Putamen (tissue), 1 donor: ENCODE results near the gene NR2F6.
A peak's percentile ranks its signal among the peaks of the same experiment; 100 is the strongest.
"Not testable (repeated sequence)": the region's sequence is repeated elsewhere in the genome, so short reads cannot be mapped to it uniquely, and the experiment has no call there.

Experiments used
- DNase-seq: peaks from one replicate; pipeline ENCODE4 v3.0.0-alpha.2; 2016; ENCODE audit warnings: low spot score

NR2F6 gene

DNA sequence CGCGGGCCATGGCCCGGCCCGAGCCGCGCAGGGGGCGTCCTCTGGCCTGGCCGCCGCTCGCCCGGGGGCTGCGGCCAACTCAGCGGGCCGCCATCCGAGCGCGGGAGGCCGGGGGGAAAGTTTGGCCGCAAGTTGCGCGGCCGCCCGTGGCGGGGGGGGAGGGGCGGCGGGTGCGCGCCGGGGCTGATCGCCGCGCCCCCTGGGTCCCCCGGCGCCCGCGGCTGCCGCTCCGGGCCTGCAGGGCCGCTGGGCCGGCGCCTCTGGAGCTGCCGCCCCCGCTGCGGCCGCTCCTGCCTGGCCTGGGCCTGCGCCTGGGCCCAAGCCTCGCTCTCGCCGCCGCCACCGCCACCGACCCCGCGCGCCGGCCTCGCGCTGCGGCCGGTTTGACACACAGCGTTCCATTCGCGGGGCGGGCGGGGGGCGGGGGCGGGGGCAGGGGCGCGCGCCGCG lies at the start of gene NR2F6:
Gene NR2F6 (minus strand): TSS at position 385 of the 450 bp plus-strand sequence. CDS start 699 bp downstream, outside the sequence.
- no peak for DNase-seq

DNA sequence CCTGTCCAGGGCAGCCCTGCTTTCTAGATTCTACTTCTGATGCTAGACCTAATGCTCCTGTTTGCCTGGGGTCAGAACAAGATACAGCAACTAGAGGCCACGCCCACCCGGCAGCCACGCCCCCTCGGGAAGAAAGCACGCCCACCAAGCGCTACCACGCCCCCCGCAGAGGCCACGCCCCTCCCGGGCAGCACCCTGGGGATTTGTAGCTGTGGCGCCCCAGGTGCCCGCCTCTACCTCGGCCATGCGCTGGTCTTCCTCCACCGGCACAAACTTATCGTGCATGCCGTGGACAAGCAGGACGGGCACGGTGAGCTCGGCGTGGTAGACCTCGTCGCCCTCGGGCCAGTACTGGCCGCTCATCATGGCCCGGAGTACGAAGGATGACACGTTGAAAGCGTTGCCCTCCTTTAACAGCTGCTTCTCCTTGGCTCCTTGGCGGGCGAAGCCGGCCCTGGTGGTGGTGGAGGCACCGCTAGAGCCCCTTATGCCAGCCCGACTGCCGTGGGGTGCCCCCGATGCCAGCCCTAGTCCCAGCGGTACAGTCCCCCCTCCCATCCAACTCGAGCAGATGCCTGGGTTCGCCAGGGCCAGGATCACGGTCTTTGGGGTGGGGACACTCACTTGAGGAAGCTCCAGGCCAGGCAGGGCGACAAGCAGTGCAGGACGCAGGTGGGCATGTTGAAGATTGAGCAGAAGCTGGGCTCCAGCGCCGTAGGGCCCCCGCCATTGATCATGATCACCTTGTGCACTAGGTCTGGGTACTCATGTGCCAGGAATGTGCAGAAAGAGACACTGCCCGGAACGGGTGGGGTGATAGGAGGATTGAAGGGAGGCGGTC lies 48.6 kb upstream of the NR2F6 start:
- DNase-seq: no peak

- no peak for DNase-seq
Measured at GRCh38 chr19:17293605-17294004, 47.9 kb upstream of the NR2F6 start.

- no peak for DNase-seq
Measured at GRCh38 chr19:17292301-17293074, 46.8 kb upstream of the NR2F6 start.

DNA sequence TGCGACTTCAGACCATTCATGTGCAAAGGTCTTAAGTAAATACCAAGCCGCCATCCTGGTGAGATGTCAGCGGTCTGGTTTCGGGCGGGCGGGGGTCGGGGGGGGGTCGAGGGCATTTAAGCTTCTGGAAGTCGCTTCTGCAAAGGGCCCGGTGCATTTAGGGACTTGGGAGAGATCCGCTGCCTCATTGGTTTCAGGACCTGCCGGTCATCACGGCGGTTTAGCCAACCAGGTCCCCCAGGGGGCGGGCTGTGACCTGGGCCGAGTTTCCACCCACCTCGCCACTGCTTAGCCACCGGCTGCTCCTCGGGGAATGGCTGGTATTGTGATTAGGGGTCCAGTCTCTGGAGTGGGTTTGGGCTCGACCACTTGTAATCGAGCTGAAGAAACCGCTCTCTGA lies 43.8 kb upstream of the NR2F6 start:
- no peak for DNase-seq

DNA sequence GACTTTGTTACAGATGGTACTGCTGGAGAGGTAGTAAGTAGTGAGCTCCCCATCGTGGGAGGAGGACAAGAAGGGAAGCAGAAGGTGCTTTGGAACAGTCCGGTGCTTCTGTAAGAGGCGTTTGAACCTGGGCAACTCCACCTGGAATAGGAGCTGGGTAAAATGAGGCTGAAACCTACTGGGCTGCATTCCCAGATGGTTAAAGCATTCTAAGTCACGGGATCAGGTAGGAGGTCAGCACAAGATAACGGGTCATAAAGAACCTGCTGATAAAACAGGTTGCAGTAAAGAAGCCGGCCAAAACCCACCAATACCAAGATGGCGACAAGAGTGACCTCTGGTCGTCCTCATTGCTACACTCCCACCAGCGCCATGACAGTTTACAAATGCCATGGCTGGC lies 41.0 kb upstream of the NR2F6 start:
- DNase-seq: no peak

DNA sequence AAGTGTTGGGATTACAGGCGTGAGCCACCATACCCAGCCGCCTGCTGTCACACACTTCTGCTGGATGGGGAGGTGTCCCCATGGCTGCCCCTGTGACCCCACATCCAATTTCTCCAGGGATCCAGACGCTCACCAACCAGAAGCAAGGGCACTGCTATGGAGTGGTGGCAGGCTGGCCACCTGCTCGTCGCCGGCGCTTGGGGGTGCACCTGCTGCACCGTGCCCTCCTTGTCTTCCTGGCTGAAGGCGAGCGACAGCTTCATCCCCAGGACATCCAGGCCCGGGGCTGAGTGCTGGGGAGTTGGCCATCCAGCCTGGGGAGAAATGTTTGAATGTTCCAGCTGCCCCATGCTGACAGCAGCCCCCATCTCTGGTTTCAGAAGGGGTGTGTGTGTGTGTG lies 40.5 kb upstream of the NR2F6 start:
- no peak for DNase-seq

- no peak for DNase-seq
Measured at GRCh38 chr19:17285415-17286135, 39.9 kb upstream of the NR2F6 start.

DNA sequence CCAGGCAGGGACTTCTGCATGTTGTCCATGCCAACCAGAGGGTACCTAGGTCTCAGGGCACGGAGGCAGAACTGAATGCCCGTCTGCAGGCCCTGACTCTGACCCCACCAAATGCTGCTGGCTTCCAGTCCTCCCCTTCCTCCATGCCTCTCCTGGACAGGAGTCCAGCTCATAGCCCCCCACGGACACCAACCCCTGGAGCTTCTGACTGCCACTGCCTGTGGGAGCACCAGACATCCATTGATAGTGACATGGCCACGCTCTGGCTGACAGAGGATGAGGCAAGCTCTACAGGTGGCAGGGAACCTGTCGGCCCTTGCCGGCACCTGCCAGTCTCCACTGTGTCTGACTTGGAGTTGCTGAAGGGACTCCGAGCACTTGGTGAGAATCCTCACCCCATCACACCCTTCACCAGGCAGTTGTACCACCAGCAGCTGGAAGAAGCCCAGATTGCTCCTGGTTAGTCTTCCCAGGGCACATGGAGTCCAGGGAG lies 37.8 kb upstream of the NR2F6 start:
- DNase-seq: no peak

DNA sequence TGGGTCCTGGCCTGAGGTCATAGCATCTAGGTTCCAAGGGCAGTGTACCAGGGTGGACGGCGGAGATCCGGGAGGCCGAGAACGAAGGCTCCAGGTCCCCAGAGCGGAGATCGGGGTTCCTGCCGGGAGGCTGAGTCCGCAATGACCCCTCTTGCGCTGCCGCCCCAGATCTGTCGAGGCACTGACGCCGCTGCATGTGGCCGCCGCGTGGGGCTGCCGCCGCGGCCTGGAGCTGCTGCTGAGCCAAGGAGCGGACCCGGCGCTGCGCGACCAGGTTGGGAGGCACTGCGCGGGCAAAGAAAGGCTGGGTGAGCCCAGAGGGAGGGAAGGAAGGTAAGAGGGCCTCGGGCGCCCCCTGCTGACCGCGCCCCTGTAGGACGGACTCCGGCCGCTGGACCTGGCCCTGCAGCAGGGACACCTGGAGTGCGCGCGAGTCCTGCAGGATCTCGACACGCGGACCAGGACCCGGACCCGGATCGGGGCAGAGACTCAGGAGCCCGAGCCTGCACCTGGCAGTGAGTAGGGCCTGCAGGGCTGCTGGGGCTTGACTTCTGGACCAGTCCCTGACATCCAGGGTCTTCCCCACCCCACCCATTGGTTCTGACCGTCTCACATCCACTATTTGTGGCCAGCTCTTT lies 36.9 kb upstream of the NR2F6 start:
- no peak for DNase-seq

GRCh38 chr19:17281391-17282304 lies 35.9 kb upstream of the NR2F6 start, which contains the start of gene ANKLE1:
ANKLE1 (plus strand) TSS chr19:17281901; CDS start chr19:17281921, 20 bp downstream.
- no peak for DNase-seq

DNA sequence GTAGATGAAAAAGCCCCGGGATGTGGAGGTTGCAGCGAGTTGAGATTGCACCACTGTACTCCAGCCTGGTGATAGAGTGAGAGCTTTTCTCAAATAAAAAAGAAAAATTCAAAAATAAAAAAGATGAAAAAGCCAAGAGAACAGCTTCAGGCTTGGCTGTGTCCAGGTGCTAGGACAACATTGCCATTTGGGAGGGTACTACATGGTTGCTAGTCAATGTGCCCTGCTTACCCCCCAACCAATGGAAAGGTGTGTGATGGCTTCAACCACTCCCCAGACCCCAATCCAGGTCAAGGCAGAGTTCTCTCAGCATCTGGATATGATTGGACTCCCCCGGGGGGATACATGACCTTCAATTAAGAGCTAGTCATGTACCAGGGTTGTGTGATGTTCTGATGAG lies 33.7 kb upstream of the NR2F6 start:
- no peak for DNase-seq

DNA sequence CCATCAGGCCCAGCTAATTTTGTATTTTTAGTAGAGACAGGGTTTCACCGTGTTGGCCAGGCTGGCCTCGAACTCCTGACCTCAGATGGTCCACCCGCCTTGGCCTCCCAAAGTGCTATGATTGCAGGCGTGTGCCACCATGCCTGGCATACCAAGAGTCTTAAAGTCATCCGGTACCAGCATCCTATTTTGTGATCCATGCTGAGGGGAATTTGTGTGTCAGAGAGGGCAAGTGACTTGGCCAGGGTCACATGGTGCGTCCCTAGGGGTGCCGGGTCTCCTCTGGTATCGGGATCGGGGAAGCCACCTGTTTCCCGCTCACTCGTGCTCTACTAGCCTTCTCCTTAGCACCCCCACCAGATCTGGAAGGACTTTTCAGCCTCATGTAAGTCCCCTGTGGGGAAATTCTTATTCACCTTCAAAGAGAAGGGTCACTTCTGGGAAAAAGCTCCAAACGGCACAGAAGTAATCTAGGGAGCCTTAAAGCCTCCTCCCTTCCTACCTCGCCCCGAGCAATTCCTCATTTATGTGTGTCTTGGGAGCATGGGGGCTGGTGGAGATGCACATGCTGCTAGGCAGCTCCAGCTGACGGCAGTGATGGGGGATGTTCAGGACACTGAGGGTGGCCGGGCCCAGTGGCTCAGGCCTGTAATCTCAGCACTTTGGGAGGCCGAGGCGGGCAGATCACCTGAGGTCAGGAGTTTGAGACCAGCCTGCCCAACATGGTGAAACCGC lies 29.9 kb upstream of the NR2F6 start:
- no peak for DNase-seq

DNA sequence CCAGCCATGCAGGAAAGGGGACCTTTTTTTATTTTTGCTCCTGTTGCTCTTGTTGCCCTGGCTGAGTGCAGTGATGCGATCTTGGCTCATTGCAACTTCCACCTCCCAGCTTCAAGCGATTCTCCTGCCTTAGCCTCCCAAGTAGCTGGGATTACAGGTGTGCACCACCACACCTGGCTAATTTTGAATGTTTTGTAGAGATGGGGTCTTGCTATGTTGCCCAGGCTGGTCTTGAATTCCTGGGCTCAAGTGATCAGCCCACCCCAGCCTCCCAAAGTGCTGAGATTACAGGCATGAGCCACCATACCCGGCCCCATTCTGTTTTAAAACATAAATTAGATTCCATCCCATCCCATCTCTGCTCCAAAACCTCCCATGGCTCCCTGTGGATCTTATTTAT lies 29.2 kb upstream of the NR2F6 start:
- not testable (repeated sequence) for DNase-seq

GRCh38 chr19:17268754-17269153 lies 23.0 kb upstream of the NR2F6 start:
- no peak for DNase-seq

- DNase-seq: peak; percentile 99
Measured at GRCh38 chr19:17266975-17267788, 21.5 kb upstream of the NR2F6 start, which contains the start of gene BABAM1. BABAM1 (plus strand) TSS chr19:17267443; CDS start chr19:17268807, 1,364 bp downstream.

DNA sequence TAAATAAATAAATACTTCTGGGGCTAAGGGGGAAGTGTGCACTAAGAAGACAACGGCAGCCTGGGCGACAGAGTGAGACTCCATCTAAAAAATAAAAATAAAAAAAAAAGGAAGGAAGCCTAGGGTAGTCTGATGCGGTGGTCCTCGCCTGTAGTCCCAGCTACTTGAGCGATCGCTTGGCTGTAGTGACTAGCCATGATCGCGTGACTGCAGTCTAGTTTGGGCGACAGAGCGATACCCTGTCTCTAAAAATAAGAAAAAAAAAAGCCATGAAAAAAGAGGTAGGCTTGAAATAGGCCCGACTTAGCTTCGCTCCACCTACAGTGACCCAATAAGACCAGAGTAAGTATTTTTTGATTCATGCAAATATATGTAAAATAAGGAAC lies 20.9 kb upstream of the NR2F6 start:
- DNase-seq: no peak

GRCh38 chr19:17266026-17266425 lies 20.3 kb upstream of the NR2F6 start:
- DNase-seq: no peak

GRCh38 chr19:17264641-17264979 lies 18.9 kb upstream of the NR2F6 start, which contains the start of gene USHBP1:
USHBP1 (minus strand) TSS chr19:17264745; CDS start chr19:17264299, 446 bp downstream.
- no peak for DNase-seq
